ENCODE data around the gene SF1.

GRCh38 chr11:64772303-64773018 is 5.9 kb downstream of the SF1 start:
- no peak for TF ChIP-seq SPI1 (IDR thresholded peaks at IDR 0.05; ENCODE audit: borderline replicate concordance, low read depth)
- peak; percentile 31; the same call in 1 of the 2 replicates for TF ChIP-seq POLR2AphosphoS5 (IDR thresholded peaks at IDR 0.05; ENCODE audit: low read depth)
- no peak for TF ChIP-seq CTCF (IDR thresholded peaks at IDR 0.05; ENCODE audit: insufficient read depth, low read length)
- no peak for TF ChIP-seq REST (IDR thresholded peaks at IDR 0.05; ENCODE audit: insufficient replicate concordance, low read depth)
- TF ChIP-seq GABPA (IDR thresholded peaks at IDR 0.05; ENCODE audit: low read depth), result no peak

All from HL-60 (cell line).